ENCODE measurements around the gene ALDH5A1.

Gene ALDH5A1

GRCh38 chr6:24583463-24584381, 89.0 kb downstream of the ALDH5A1 start:
- peak; percentile 84 for ATAC-seq
- TF ChIP-seq ZC3H10 (CRISPR knock-in tag; IDR thresholded peaks at IDR 0.05) (peak; percentile 72; the same call in 1 of the 2 replicates), POU6F1 (CRISPR knock-in tag; IDR thresholded peaks at IDR 0.05; ENCODE audit: borderline replicate concordance, low read depth) (0 out of 2 replicates have a peak, but pooled peaks have one; percentile 48), ISL1 (CRISPR knock-in tag; IDR thresholded peaks at IDR 0.05) (peak; percentile 92), ZNF8 (CRISPR knock-in tag; IDR thresholded peaks at IDR 0.05) (no peak), TCF4 (CRISPR knock-in tag; IDR thresholded peaks at IDR 0.05; ENCODE audit: borderline replicate concordance) (peak; percentile 34; the same call in 1 of the 2 replicates), ZFP3 (CRISPR knock-in tag; IDR thresholded peaks at IDR 0.05) (no peak), TOX (CRISPR knock-in tag; IDR thresholded peaks at IDR 0.05; ENCODE audit: borderline replicate concordance) (peak; percentile 57; the same call in 1 of the 2 replicates)

DNA sequence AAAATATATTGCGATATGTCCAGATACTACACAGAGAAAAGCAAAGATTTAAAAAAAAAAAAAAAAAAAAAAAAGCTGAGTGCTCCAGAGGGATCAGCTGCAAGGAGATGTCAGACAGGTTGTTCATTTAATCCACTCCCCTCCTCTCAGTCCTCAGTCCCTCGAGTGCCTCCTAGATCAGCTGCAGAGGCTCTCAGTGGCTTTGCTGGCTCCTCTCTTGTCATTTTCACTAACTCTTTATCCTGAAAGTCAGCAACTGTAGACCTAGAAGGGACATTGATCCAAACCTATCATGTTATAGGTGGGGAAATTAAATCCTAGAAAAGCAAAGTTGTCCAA, 89.6 kb downstream of the ALDH5A1 start:
- ATAC-seq: peak; percentile 46
- TF ChIP-seq GLIS3 (CRISPR knock-in tag; IDR thresholded peaks at IDR 0.05): no peak
- TF ChIP-seq PPARA (CRISPR knock-in tag; IDR thresholded peaks at IDR 0.05; ENCODE audit: borderline replicate concordance): no peak
- TF ChIP-seq CSDC2 (CRISPR knock-in tag; IDR thresholded peaks at IDR 0.05): no peak
- no peak for TF ChIP-seq ZFP30 (CRISPR knock-in tag; IDR thresholded peaks at IDR 0.05)
- no peak for TF ChIP-seq ZNF70 (CRISPR knock-in tag; IDR thresholded peaks at IDR 0.05)
- no peak for TF ChIP-seq BACH2 (CRISPR knock-in tag; IDR thresholded peaks at IDR 0.05; ENCODE audit: borderline replicate concordance)
- TF ChIP-seq, protein P1, sequence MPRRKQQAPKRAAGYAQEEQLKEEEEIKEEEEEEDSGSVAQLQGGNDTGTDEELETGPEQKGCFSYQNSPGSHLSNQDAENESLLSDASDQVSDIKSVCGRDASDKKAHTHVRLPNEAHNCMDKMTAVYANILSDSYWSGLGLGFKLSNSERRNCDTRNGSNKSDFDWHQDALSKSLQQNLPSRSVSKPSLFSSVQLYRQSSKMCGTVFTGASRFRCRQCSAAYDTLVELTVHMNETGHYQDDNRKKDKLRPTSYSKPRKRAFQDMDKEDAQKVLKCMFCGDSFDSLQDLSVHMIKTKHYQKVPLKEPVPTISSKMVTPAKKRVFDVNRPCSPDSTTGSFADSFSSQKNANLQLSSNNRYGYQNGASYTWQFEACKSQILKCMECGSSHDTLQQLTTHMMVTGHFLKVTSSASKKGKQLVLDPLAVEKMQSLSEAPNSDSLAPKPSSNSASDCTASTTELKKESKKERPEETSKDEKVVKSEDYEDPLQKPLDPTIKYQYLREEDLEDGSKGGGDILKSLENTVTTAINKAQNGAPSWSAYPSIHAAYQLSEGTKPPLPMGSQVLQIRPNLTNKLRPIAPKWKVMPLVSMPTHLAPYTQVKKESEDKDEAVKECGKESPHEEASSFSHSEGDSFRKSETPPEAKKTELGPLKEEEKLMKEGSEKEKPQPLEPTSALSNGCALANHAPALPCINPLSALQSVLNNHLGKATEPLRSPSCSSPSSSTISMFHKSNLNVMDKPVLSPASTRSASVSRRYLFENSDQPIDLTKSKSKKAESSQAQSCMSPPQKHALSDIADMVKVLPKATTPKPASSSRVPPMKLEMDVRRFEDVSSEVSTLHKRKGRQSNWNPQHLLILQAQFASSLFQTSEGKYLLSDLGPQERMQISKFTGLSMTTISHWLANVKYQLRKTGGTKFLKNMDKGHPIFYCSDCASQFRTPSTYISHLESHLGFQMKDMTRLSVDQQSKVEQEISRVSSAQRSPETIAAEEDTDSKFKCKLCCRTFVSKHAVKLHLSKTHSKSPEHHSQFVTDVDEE (CRISPR knock-in tag; IDR thresholded peaks at IDR 0.05): no peak
- no peak for TF ChIP-seq ESRRG (CRISPR knock-in tag; IDR thresholded peaks at IDR 0.05)
- TF ChIP-seq ZFP3 (CRISPR knock-in tag; IDR thresholded peaks at IDR 0.05): no peak
- TF ChIP-seq SNAI2 (CRISPR knock-in tag; IDR thresholded peaks at IDR 0.05): no peak
- TF ChIP-seq CSRNP3 (CRISPR knock-in tag; IDR thresholded peaks at IDR 0.05): no peak
- TF ChIP-seq RARB (CRISPR knock-in tag; IDR thresholded peaks at IDR 0.05): no peak
- TF ChIP-seq ZC3H10 (CRISPR knock-in tag; IDR thresholded peaks at IDR 0.05): no peak
- TF ChIP-seq, protein P2, sequence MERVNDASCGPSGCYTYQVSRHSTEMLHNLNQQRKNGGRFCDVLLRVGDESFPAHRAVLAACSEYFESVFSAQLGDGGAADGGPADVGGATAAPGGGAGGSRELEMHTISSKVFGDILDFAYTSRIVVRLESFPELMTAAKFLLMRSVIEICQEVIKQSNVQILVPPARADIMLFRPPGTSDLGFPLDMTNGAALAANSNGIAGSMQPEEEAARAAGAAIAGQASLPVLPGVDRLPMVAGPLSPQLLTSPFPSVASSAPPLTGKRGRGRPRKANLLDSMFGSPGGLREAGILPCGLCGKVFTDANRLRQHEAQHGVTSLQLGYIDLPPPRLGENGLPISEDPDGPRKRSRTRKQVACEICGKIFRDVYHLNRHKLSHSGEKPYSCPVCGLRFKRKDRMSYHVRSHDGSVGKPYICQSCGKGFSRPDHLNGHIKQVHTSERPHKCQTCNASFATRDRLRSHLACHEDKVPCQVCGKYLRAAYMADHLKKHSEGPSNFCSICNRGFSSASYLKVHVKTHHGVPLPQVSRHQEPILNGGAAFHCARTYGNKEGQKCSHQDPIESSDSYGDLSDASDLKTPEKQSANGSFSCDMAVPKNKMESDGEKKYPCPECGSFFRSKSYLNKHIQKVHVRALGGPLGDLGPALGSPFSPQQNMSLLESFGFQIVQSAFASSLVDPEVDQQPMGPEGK (CRISPR knock-in tag; IDR thresholded peaks at IDR 0.05; ENCODE audit: borderline replicate concordance): no peak
- no peak for TF ChIP-seq POU6F1 (CRISPR knock-in tag; IDR thresholded peaks at IDR 0.05; ENCODE audit: borderline replicate concordance, low read depth)
- TF ChIP-seq ARNTL (CRISPR knock-in tag; IDR thresholded peaks at IDR 0.05; ENCODE audit: borderline replicate concordance, low read depth): no peak
- no peak for TF ChIP-seq TCF4 (CRISPR knock-in tag; IDR thresholded peaks at IDR 0.05; ENCODE audit: borderline replicate concordance)
- TF ChIP-seq ZNF8 (CRISPR knock-in tag; IDR thresholded peaks at IDR 0.05): no peak
- TF ChIP-seq ZNF565 (CRISPR knock-in tag; conservative IDR thresholded peaks at IDR 0.05; ENCODE audit: low read depth): no peak
- no peak for TF ChIP-seq TOX (CRISPR knock-in tag; IDR thresholded peaks at IDR 0.05; ENCODE audit: borderline replicate concordance)

Data from SK-N-SH treated with all-trans-retinoic acid at 6 μM for 48 hours (cell line).